ENCODE results near the gene CHL1. TPM values are rescaled to one million over a fixed set of nuclear protein-coding genes. Genes with fewer than 3 reads are reported as not detected.

CHL1 gene
- total and polyA plus RNA-seq, 2 experiments from 2014 or later = 0.20 TPM; not detected in 1

- no peak for TF ChIP-seq CTCF (IDR thresholded peaks at IDR 0.05; ENCODE audit: poor library complexity)
- no peak for TF ChIP-seq EZH2 (IDR thresholded peaks at IDR 0.05; ENCODE audit: borderline replicate concordance)
- TF ChIP-seq EZH2phosphoT487 (IDR thresholded peaks at IDR 0.05; ENCODE audit: low read depth, severe bottlenecking, unreplicated experiment) = no peak
- H3K4me1 ChIP-seq (ENCODE audit: insufficient read depth) = no peaks in the 10 kb centered on the region
- no peaks in the 10 kb centered on the region for H3K36me3 ChIP-seq (replicated peaks; ENCODE audit: insufficient read depth, low read depth)
- no peak overlapping the region for H2AFZ ChIP-seq
- H3K27me3 ChIP-seq = peaks cover 18% of the 10 kb centered on the region
- H3K4me2 ChIP-seq = no peak overlapping the region
- H3K79me2 ChIP-seq = no peaks in the 10 kb centered on the region
- H3K27ac ChIP-seq = no peak overlapping the region
- H4K20me1 ChIP-seq (ENCODE audit: insufficient read depth, poor library complexity, severe bottlenecking) = no peaks in the 10 kb centered on the region
- no peaks in the 10 kb centered on the region for H3K9me3 ChIP-seq (ENCODE audit: low read depth)
- WGBS (ENCODE audit: low lambda C conversion rate, missing lambda C conversion rate) = 73% methylated on average over 3 of the region's 3 CpGs
- H3K9me2 ChIP-seq (replicated peaks; ENCODE audit: insufficient read depth) = no peaks in the 10 kb centered on the region
- DNase-seq (ENCODE audit: low spot score) = no peak
- no peak overlapping the region for H3K4me3 ChIP-seq
Observed at GRCh38 chr3:347581-347980, 151.0 kb downstream of the CHL1 start.

GRCh38 chr3:350871-351371, 154.4 kb downstream of the CHL1 start:
- H3K79me2 ChIP-seq = no peaks in the 10 kb centered on the region
- no peaks in the 10 kb centered on the region for H4K20me1 ChIP-seq (ENCODE audit: insufficient read depth, poor library complexity, severe bottlenecking)
- TF ChIP-seq EZH2phosphoT487 (IDR thresholded peaks at IDR 0.05; ENCODE audit: low read depth, severe bottlenecking, unreplicated experiment) = no peak
- no peak for TF ChIP-seq EZH2 (IDR thresholded peaks at IDR 0.05; ENCODE audit: borderline replicate concordance)
- no peak for TF ChIP-seq CTCF (IDR thresholded peaks at IDR 0.05; ENCODE audit: poor library complexity)
- no peaks in the 10 kb centered on the region for H3K4me1 ChIP-seq (ENCODE audit: insufficient read depth)
- H3K4me2 ChIP-seq = no peak overlapping the region
- H3K9me2 ChIP-seq (replicated peaks; ENCODE audit: insufficient read depth) = no peaks in the 10 kb centered on the region
- 58% methylated on average over 4 of the region's 4 CpGs for WGBS (ENCODE audit: low lambda C conversion rate, missing lambda C conversion rate)
- H2AFZ ChIP-seq = no peak overlapping the region
- H3K27ac ChIP-seq = no peak overlapping the region
- H3K27me3 ChIP-seq = peaks cover 18% of the 10 kb centered on the region
- DNase-seq (ENCODE audit: low spot score) = no peak
- H3K4me3 ChIP-seq = no peak overlapping the region
- H3K36me3 ChIP-seq (replicated peaks; ENCODE audit: insufficient read depth, low read depth) = no peaks in the 10 kb centered on the region
- no peaks in the 10 kb centered on the region for H3K9me3 ChIP-seq (ENCODE audit: low read depth)

- H3K4me3 ChIP-seq = no peak overlapping the region
- no peaks in the 10 kb centered on the region for H3K36me3 ChIP-seq (replicated peaks; ENCODE audit: insufficient read depth, low read depth)
- no peak overlapping the region for H2AFZ ChIP-seq
- H4K20me1 ChIP-seq (ENCODE audit: insufficient read depth, poor library complexity, severe bottlenecking) = no peaks in the 10 kb centered on the region
- no peak for TF ChIP-seq EZH2 (IDR thresholded peaks at IDR 0.05; ENCODE audit: borderline replicate concordance)
- TF ChIP-seq CTCF (IDR thresholded peaks at IDR 0.05; ENCODE audit: poor library complexity) = no peak
- no peak for DNase-seq (ENCODE audit: low spot score)
- WGBS (ENCODE audit: low lambda C conversion rate, missing lambda C conversion rate) = 89% methylated on average over 1 of the region's 1 CpG
- H3K27me3 ChIP-seq = peaks cover 17% of the 10 kb centered on the region
- H3K79me2 ChIP-seq = no peaks in the 10 kb centered on the region
- no peak overlapping the region for H3K27ac ChIP-seq
- no peaks in the 10 kb centered on the region for H3K9me3 ChIP-seq (ENCODE audit: low read depth)
- H3K4me1 ChIP-seq (ENCODE audit: insufficient read depth) = no peaks in the 10 kb centered on the region
- no peaks in the 10 kb centered on the region for H3K9me2 ChIP-seq (replicated peaks; ENCODE audit: insufficient read depth)
- no peak overlapping the region for H3K4me2 ChIP-seq
Observed at GRCh38 chr3:352599-352998, 156.0 kb downstream of the CHL1 start.

Data from hepatocyte (in vitro differentiated cells).